Fibroblast of upper back skin (primary cell): ENCODE measurements around the gene CKS1B.

Experiments used
- DNase-seq: peaks from one replicate; pipeline ENCODE4 v3.0.0-alpha.2; 2013

Gene CKS1B

GRCh38 chr1:155016231-155016831 is 41.9 kb downstream of the CKS1B start:
- no peak for DNase-seq

DNA sequence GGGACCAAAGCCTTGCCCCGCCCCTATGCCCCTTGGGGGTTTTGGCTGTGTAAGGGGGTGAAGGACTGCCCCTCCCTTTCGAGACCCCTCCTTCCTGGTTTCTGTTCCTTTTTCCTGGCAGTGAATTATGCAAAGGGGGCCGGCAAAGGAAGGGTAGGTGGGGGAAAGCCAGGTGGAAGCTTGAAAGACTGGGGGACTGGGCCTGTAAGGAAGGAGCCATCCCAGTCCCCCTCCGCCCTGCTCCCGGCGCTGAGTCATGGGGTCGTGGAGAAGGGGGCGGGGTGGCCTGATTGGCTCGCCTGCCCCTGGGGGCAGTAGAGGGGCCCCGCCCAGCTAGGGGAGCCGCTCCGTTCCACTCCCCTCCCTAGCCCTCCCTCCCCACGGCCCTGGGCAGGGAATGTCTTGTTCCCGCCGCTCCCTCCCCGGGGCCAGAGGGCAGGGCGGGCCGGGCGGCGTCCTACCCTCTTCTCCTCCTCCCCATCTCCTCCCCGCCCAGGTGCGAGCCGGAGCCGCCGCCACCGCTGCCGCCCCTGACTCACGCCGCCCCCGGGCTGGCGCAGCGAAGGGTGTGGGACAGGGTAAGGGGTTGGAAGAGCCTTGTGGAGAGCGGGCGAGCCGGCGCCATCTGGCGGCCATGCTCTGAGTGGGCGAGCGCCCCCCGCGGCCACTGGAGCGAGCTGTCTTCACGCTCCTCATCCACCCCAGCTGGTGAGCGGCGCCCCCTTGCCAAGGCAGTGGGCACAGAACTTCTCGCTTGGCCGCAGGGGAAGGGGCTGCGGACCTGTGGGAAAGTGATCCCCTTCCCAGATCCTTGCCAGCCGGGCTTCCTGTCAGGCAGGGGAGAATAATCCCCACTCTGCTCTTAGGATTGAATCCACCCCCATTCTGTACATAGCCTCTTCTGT is 42.8 kb downstream of the CKS1B start:
- DNase-seq = peak; percentile 80

DNA sequence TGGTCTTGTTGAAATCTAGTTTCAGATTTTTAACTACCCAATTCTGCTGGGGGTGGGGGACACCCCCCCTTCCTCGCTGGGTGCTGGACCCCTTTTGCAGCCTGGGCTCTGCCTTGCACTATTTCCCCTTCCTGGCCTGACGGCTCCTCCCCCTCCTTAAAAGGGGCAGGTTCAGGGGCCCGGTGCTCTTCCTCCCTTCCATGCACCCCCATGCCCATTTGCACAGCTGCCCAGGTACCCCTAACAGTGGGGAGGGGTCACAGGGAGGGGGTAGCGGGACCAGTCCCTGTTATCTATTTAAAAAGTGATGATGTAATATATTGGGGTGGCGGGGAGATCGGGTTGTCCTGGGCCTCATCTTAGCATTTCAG is 43.5 kb downstream of the CKS1B start:
- no peak for DNase-seq

DNA sequence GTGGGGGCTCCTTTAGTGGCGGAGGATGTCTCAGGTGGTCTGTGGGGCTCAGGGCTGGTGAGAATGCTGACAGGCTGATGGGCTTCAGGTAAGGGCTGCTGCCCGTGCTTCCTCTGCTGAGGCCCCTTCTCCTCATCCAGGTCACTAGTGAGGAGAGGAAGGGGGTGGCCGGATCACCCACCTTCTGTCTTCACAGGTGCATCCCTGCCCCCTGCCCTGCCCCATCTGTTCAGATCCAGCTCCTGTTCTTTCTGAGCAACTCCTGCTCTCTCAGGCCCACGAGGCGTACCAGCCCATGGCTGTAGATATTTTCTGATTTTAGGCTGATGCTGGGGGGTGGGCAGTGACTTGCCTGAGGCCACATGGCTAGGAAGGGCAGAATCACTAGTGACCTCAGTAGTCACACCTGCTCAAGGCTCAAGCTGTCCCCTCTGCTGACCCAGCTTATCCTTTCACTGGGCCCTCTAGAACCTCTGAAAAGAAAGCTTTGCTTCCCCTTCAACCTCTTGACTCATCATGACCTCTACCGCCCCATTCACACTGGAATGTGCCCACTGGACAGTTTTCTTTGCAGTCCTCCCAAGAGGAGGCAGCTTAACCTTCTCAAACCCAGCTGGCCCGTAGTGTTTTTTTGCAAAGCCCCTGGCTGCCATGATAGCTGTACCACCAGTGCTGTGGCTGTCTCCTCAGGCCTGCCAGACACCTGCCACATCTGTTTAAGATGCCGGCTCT is 44.3 kb downstream of the CKS1B start:
- no peak for DNase-seq

DNA sequence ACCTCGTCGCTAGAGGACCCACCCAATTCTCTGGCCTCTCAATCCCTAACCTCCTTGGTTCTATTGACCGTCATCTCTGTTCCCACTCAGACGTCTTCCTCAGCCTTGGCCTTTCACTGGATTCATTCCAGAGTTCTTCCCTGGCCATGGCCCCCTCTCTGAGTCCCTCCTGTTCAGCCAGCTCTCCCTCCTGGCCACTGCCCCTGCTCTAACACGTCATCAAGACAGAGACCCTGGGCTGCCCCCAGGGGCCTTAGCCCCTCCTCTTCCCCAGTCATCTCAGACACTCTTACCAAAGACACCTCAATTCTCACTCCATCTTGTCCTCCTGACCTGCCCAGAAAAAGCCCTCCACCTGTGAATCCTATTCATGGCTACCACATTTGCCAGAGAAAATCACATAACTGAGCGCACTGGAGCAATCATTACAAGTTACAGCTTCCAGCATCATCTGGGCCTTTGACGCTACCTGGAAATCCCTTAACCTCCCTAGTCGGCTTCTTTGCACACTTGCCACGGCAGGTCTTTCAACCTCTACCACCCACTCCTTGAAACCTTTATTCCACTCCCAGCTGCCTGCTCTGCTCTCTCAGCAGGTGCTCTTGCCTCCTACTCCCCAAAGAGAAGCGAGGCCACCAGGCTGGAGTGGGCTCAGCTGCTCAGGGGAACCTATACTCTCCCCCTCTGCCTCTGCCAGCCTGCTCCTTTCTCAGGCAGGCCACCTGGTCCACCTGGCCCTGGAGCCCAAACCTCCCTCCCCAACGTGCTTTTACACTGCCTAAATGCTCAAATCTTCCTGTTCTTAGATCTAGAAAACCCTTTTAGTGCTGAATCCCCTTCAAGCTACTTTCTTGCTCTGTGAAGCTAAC is 45.1 kb downstream of the CKS1B start:
- DNase-seq = no peak

DNA sequence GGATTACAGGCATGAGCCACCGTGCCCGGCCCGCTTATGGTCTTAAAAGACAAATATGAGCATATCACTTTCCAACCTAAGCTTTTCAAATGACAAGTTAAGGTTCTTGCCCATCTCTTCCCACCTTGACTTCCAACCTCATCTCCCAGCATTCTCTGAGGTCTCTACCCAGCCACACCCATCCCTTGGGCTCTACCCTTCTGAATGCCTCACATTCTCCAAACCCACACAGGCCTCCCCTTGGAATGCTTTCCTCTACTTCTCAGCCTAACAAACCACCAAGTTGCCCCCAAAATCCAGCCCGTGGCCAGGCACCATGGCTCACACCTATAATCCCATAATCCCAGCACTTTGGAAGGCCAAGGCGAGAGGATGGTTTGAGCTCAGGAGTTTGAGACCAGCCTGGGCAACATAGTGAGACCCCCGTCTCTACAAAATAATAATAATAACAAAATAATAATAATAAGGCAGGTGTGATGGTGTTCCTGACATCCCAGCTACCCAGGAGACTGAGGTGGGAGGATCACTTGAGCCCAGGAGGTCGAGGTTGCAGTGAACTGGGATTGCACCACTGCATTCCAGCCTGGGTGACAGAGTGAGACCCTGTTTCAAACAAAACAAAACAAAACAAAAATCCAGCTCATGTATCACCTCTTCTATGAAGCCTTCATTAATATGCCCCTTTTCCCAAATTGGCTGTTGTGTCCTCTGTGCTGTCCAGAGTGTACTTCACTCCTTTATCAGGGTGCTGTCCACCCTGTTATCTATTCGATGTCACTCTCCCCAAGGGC is 47.9 kb downstream of the CKS1B start:
- DNase-seq = no peak

GRCh38 chr1:155022927-155023236 is 48.4 kb downstream of the CKS1B start:
- DNase-seq = no peak

DNA sequence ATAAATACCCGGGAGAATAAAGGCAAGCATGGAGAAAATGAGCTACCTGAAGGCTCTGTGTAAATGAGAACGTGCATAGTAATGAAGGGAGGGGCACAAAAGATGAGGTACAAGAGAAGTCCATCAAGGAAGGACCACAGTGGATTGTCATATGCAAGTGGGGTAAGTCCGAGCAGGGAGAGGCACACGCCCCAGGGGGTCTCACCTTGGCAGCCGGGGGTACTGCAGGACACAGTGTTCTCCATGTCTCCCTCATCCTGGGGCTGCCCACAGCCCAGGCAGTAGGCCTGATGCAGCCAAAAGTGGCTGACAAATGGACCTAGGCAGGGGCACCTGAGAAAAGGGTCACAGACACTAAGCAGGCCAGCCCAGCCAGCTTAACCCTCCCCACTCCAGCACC is 49.1 kb downstream of the CKS1B start:
- no peak for DNase-seq

- no peak for DNase-seq
Observed at GRCh38 chr1:155024315-155024714, 49.8 kb downstream of the CKS1B start.

DNA sequence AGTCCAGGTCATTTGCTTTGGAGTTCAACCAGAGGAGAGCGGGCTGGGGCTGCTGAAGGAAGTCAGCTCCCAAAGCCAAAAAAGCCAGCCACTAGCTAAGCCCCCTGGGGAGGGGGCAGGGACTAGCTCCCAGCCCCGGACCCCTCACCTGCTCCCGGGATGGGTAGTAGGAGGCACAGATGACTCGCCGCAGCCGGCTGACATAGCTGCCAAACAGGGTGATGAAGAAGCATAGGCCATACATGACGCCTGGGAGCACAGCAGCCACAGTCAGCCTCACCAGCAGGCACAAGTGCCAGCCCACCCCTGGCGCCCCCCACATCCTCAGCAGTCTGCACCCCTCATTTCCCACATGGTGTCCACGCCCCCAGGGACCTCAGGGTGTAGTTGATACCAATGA is 51.7 kb downstream of the CKS1B start:
- DNase-seq = no peak

DNA sequence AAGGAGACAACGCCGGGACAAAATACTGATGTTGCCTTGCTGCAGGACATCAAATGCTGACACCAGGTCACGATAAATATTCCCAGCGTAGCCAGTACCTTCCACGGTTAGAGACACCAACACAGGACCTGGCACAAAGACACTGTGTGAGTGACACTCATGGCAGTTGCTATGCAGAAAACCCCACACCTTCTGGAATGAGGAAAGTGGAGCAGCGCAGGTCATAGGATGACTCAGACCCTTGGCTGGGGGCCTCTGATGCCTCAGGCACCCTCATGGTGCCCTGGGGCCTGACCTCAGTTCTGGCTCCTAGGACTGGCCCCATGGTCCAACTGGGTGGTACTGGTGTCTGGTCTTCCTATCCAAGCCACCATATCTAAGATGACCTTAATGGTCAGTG is 52.1 kb downstream of the CKS1B start:
- no peak for DNase-seq
